Pancreas (tissue), 10 donors: ENCODE data around the gene B3GNT2. TPM values are rescaled to one million over a fixed set of nuclear protein-coding genes. Genes with fewer than 3 reads are reported as not detected.
A peak's percentile ranks its signal among the peaks of the same experiment; 100 is the strongest.

Source experiments
- ATAC-seq, 4 donors: fragments of 200-7000 bp; cut with Tn5 transposase; one replicate each; pipeline versions ENCODE4 v1.8.0 to v1.9.1; 2020; ENCODE audit warnings: mild to moderate bottlenecking in 4 of 4, moderate library complexity in 4 of 4
- DNase-seq, 6 donors: peaks; one replicate each; pipeline ENCODE4 v3.0.0-alpha.2; 2020
- FAIRE-seq: peaks from 2 replicates; lab custom pipeline; 2012; peaks lifted over from hg19 to GRCh38; lab: Jason Lieb, UNC
- H3K27ac ChIP-seq, 4 donors: fragments of 200-600 bp; sonication (generic); 1 replicate in 3 of 4; 2 replicates in 1 of 4; pipeline versions ENCODE4 v1.5.0 to v1.8.0; 2020
- H3K27me3 ChIP-seq, 4 donors: fragments of 200-600 bp; one replicate each; pipeline ENCODE4 v1.8.0; 2021
- H3K36me3 ChIP-seq, 3 donors: fragments of 200-600 bp; sonication (generic) in 1 of 3; one replicate each; pipeline versions ENCODE4 v1.5.0 to v1.8.0; 2020 to 2021
- H3K4me1 ChIP-seq, 3 donors: fragments of 200-600 bp; one replicate each; pipeline ENCODE4 v1.8.0; 2021
- H3K4me3 ChIP-seq, 4 donors: fragments of 200-600 bp; sonication (generic) in 2 of 4; one replicate each; pipeline versions ENCODE4 v1.5.0 to v1.8.0; 2020 to 2021
- H3K9me3 ChIP-seq, 4 donors: fragments of 200-600 bp; one replicate each; pipeline ENCODE4 v1.8.0; 2021
- WGBS, 2 donors: extraction: QIAGEN DNeasy Blood & Tissue Kit; methylation state at CpG; one replicate each; pipeline ENCODE4 v1.1.7; 2013; 5-methylcytosine and 5-hydroxymethylcytosine counted together
- intact Hi-C, 3 donors: fragments of 100-400 bp; cut with DNase I; formaldehyde crosslinking; loops; one replicate each; pipeline versions ENCODE4 v1.11.1 to v1.14.2; 2022
- polyA plus RNA-seq, 2 donors: library from polyadenylated mRNA; stranded (reverse); fragments of 200-250 nt; gene quantifications; one replicate each; pipeline ENCODE4 v1.2.3, GENCODE V29; 2013
- total RNA-seq, 6 donors: library from RNA; stranded (reverse); fragmentation: NEBNext Ultra II Directional in 4 of 6; extraction: Animal tissue kit (Norgen Biotek cat#: 25700) in 4 of 6; gene quantifications; one replicate each; pipeline versions ENCODE4 v1.2.1 to v1.2.4, GENCODE V29; 2021 to 2023
- TF ChIP-seq, protein P1 (sequence below), 4 donors: fragments of 200-600 bp; sonication (generic) in 3 of 4; IDR thresholded peaks; one replicate each; pipeline versions ENCODE4 v1.5.0 to v1.8.0; 2021; ENCODE audit warnings: antibody characterized with exemption in 4 of 4
- donor health status: healthy with polysubstance abuse.
- donor health status: DM: no; HTN: no; CAD: no; lungs with moderate emphysema.
- donor health status: DM: no; HTN: no; CAD: no.
- donor health status: control.
- donor health status: control.
- donor health status: Bipolar disorder and iron deficiency.
- donor health status: DM: yes; HTN: yes; CAD: no.
- donor health status: DM: no; HTN: no; CAD: no.
- donor health status: DM: no; HTN: no; CAD: no.
- donor health status: DM: yes; HTN: yes; CAD: no.

The B3GNT2 gene
- total and polyA plus RNA-seq, 8 donors, result 3.7 to 15.4 (median 11.2) TPM

DNA sequence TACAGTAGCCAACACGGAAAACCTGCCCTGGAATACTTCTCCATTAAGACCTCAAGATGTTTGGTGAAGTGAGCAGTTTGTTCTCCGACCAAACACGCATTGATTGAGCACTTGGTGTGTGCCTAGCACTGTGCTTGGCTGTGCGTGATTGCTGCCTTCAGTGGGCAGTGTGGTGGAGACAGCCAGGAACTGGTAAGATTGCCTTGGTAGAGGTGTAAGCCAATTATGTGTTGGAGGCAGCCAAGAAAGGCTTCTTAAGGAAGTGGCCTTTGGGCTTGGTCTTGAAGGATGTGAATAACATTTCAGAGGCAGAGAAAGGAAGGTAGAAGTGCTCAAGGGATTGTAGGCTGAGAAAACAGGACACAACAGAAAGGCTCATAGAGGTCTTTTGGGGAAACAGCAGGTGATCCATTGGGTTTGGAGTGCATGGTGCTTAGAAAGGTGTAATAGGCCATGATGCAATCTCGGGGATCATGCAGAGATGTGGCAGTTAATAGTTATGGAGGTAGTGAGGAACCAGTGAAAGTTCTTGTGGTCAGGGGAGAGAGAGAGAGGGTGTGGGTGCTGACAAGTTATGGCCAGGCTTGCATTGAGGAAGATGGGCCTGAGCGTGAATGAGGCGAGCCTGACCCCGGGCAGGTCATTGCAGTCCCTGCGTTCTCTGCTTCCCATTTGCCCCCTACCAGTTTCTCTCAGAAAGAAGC, 6.3 kb downstream of the B3GNT2 start:
- intact Hi-C loops, result no loop called here
- Histone ChIP-seq H3K27me3 (no peaks in the 10 kb centered on the region), H3K9me3 (no peaks in the 10 kb centered on the region), H3K4me1 (peaks cover 30 to 38% (median 35%) of the 10 kb centered on the region in 3 donors), H3K4me3 (no peak overlapping the region), H3K36me3 (no peaks in the 10 kb centered on the region), H3K27ac (no peak overlapping the region)
- no peak for FAIRE-seq
- no peak for DNase-seq
- TF ChIP-seq, protein P1, sequence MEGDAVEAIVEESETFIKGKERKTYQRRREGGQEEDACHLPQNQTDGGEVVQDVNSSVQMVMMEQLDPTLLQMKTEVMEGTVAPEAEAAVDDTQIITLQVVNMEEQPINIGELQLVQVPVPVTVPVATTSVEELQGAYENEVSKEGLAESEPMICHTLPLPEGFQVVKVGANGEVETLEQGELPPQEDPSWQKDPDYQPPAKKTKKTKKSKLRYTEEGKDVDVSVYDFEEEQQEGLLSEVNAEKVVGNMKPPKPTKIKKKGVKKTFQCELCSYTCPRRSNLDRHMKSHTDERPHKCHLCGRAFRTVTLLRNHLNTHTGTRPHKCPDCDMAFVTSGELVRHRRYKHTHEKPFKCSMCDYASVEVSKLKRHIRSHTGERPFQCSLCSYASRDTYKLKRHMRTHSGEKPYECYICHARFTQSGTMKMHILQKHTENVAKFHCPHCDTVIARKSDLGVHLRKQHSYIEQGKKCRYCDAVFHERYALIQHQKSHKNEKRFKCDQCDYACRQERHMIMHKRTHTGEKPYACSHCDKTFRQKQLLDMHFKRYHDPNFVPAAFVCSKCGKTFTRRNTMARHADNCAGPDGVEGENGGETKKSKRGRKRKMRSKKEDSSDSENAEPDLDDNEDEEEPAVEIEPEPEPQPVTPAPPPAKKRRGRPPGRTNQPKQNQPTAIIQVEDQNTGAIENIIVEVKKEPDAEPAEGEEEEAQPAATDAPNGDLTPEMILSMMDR (IDR thresholded peaks at IDR 0.05), result no peak
- peak in 1 of 4 donors; percentile 7 for ATAC-seq
- WGBS, 2 donors, result 84 to 92% methylated on average over 9 of the region's 9 CpGs

DNA sequence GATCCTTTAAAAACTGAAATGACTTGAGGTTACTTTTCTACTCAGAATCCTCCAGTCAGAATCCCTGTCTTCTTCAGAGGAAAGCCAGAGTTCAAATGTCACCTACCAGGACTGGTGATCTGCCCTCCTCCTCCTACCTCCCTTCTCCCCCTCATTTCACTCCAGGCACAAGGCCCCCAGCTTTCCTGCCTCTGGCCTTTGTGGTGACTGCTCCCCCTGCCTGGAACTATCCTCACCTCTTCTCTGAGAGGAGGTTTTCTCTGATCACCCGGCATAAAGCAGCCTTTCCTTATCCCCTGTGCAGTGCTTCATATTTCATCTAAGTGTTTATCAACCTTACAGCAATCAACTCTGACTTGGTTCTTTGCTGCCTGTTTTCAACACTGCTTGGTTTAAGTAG, 6.8 kb downstream of the B3GNT2 start:
- Histone ChIP-seq H3K27ac (no peak overlapping the region), H3K4me3 (no peak overlapping the region), H3K27me3 (no peaks in the 10 kb centered on the region), H3K4me1 (peaks cover 30 to 38% (median 35%) of the 10 kb centered on the region in 3 donors), H3K9me3 (no peaks in the 10 kb centered on the region), H3K36me3 (no peaks in the 10 kb centered on the region)
- DNase-seq, result no peak
- intact Hi-C loops, result no loop called here
- no peak for ATAC-seq
- TF ChIP-seq, protein P1 (IDR thresholded peaks at IDR 0.05), result no peak
- no peak for FAIRE-seq
- 24 to 44% methylated on average over 1 of the region's 1 CpG for WGBS, 2 donors

DNA sequence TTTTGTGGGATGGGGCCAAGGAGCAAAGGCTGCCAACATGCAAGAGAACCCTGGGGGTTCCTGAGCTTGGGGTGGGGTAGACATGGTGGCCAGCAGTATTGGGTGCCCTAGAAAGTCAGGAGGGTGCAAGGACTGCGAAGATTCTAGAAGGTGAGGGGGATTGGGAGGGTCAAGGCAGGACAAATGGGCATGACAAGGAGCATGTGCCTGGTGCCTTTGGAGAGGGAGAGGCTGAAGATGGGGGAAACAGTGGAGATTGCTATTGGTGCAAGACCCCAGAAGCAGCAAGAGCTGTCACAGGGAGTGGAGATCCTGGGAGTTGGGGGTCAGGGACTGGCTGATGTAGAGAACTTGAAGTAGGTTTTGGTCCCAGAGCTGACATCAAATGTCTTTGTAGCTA, 7.5 kb downstream of the B3GNT2 start:
- FAIRE-seq, result no peak
- intact Hi-C loops, result no loop called here
- H3K4me1 ChIP-seq, result peaks cover 33 to 37% (median 35%) of the 10 kb centered on the region in 3 donors

DNA sequence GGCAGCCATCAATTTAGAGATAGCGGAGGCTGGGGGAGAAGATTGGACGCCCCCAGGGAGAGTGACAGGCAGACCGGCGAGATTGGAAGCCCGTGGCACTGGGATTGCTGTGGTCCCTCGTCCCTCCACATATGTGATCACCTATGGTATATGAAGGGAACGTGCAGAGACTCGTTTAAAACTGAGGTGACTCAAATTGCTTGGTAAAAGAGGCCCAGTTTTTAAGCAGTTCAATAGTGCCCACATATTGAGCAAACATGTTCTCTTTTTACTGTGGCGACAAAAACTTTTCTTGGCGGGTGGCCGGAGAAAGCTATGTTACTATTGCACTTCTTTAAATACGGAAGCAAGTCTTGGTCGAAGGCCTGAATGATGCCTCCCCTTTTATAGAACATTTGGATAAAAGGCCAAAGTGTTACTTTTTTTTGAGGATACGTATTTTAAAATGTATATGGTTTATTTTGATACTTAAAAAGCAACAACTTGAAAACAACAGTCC, 9.1 kb downstream of the B3GNT2 start:
- FAIRE-seq (no peak), DNase-seq (no peak), ATAC-seq (no peak)
- 68 to 77% methylated on average over 14 of the region's 14 CpGs for WGBS, 2 donors
- Histone ChIP-seq H3K9me3 (no peaks in the 10 kb centered on the region), H3K4me3 (no peak overlapping the region), H3K36me3 (no peaks in the 10 kb centered on the region), H3K27ac (no peak overlapping the region), H3K27me3 (no peaks in the 10 kb centered on the region), H3K4me1 (peaks cover 26 to 34% (median 33%) of the 10 kb centered on the region in 3 donors)
- TF ChIP-seq, protein P1 (IDR thresholded peaks at IDR 0.05), result no peak
- intact Hi-C loops, result no loop called here

More for the DNA sequence above, 7.5 kb downstream of the B3GNT2 start:
- H3K9me3 ChIP-seq, result no peaks in the 10 kb centered on the region
- H3K36me3 ChIP-seq, result no peaks in the 10 kb centered on the region
- TF ChIP-seq, protein P1 (IDR thresholded peaks at IDR 0.05), result no peak
- no peaks in the 10 kb centered on the region for H3K27me3 ChIP-seq
- H3K4me3 ChIP-seq, result no peak overlapping the region
- WGBS, 2 donors, result 98 to 100% methylated on average over 1 of the region's 1 CpG
- no peak for DNase-seq
- H3K27ac ChIP-seq, result no peak overlapping the region
- ATAC-seq, result no peak

DNA sequence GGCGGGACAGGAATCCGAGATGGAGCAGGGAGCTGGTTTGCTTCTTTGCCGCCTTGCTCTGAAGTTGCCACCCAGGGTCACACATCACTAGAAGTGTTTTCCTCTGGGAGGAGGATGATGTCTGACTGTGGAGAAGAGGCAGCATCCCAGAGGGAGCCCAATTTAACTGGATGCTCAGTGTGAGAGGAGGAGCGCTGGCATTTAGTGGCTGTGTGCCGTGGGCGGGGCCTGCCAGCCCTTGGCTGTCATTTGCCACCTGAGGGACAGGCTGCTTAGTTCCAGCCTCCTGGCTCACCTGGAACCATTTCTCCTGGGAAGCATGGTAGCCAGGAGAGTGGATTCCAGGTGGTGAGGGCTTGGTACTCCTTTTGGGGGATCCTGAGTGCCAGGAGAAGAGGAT, 9.6 kb downstream of the B3GNT2 start:
- Histone ChIP-seq H3K4me3 (no peak overlapping the region), H3K27me3 (no peaks in the 10 kb centered on the region), H3K36me3 (no peaks in the 10 kb centered on the region), H3K4me1 (peaks cover 22 to 29% (median 28%) of the 10 kb centered on the region in 3 donors), H3K27ac (no peak overlapping the region), H3K9me3 (no peaks in the 10 kb centered on the region)
- TF ChIP-seq, protein P1 (IDR thresholded peaks at IDR 0.05), result no peak
- 86 to 94% methylated on average over 6 of the region's 6 CpGs for WGBS, 2 donors
- DNase-seq, result no peak
- no peak for ATAC-seq
- intact Hi-C loops, result no loop called here
- FAIRE-seq, result no peak
